GM23338 (cell line): ENCODE measurements around the gene CAMSAP1. TPM values are rescaled to one million over a fixed set of nuclear protein-coding genes. Genes with fewer than 3 reads are reported as not detected.

Experiments
- ATAC-seq: fragments of 200-7000 bp; cut with Tn5 transposase; 3 replicates; pipeline ENCODE4 v1.9.1; 2020
- DNase-seq: peaks from one replicate; pipeline ENCODE4 v3.0.0-alpha.2; 2015; ENCODE audit warnings: low spot score
- H2AFZ ChIP-seq: fragments of 200-600 bp; sonication (generic); 2 replicates; pipeline ENCODE4 v1.8.0; 2016; ENCODE audit warnings: antibody characterized with exemption, mild to moderate bottlenecking, moderate library complexity
- H3F3A ChIP-seq: fragments of 200-600 bp; sonication (generic); replicated peaks from 2 replicates; pipeline ENCODE4 v1.8.0; 2017; ENCODE audit warnings: antibody characterized with exemption, mixed run types, low read depth
- H3K27ac ChIP-seq: fragments of 200-600 bp; sonication (generic); 2 replicates; pipeline ENCODE4 v1.6.1; 2016; ENCODE audit warnings: low read depth
- H3K27me3 ChIP-seq: fragments of 200-600 bp; sonication (generic); 2 replicates; pipeline ENCODE4 v1.8.0; 2016; ENCODE audit warnings: mild to moderate bottlenecking, mixed run types, moderate library complexity; ENCODE audit not compliant: insufficient read depth
- H3K36me3 ChIP-seq: fragments of 200-600 bp; sonication (generic); 2 replicates; pipeline ENCODE4 v1.8.0; 2016; ENCODE audit warnings: mild to moderate bottlenecking; ENCODE audit not compliant: insufficient read depth
- H3K4me1 ChIP-seq: fragments of 200-600 bp; sonication (generic); 2 replicates; pipeline ENCODE4 v1.8.0; 2016; ENCODE audit warnings: mild to moderate bottlenecking, moderate library complexity; ENCODE audit not compliant: insufficient read depth
- H3K4me2 ChIP-seq: fragments of 200-600 bp; sonication (generic); 2 replicates; pipeline ENCODE4 v1.7.1; 2017; ENCODE audit warnings: mixed run types
- H3K4me3 ChIP-seq: fragments of 200-600 bp; sonication (generic); 2 replicates; pipeline ENCODE4 v1.6.1; 2016; ENCODE audit warnings: mixed run types
- H3K79me2 ChIP-seq: fragments of 200-600 bp; sonication (generic); replicated peaks from 2 replicates; pipeline ENCODE4 v1.8.0; 2017; ENCODE audit warnings: mild to moderate bottlenecking; ENCODE audit not compliant: insufficient read depth
- H3K9me2 ChIP-seq: fragments of 200-600 bp; sonication (generic); 2 replicates; pipeline ENCODE4 v1.8.0; 2017; ENCODE audit not compliant: insufficient read depth
- H4K20me1 ChIP-seq: fragments of 200-600 bp; sonication (generic); replicated peaks from 2 replicates; pipeline ENCODE4 v1.8.0; 2017; ENCODE audit warnings: mild to moderate bottlenecking; ENCODE audit not compliant: insufficient read depth
- H3K27ac Mint-ChIP-seq: 2 replicates; pipeline ENCODE4 v1.8.0; 2020; ENCODE audit warnings: inconsistent platforms, mild to moderate bottlenecking, moderate library complexity, mixed read lengths
- H3K27me3 Mint-ChIP-seq: 3 replicates; pipeline ENCODE4 v1.8.0; 2022; ENCODE audit warnings: low read depth, mild to moderate bottlenecking, moderate library complexity, mixed read lengths, inconsistent platforms; ENCODE audit not compliant: insufficient read depth, poor library complexity
- H3K36me3 Mint-ChIP-seq: 3 replicates; pipeline ENCODE4 v1.8.0; 2021; ENCODE audit warnings: low read depth, mild to moderate bottlenecking, inconsistent platforms, moderate library complexity, mixed read lengths
- H3K4me1 Mint-ChIP-seq: 3 replicates; pipeline ENCODE4 v1.8.0; 2020; ENCODE audit warnings: mild to moderate bottlenecking, inconsistent platforms, mixed read lengths
- H3K4me3 Mint-ChIP-seq: 3 replicates; pipeline ENCODE4 v1.8.0; 2021; ENCODE audit warnings: moderate library complexity, mild to moderate bottlenecking, inconsistent platforms, mixed read lengths
- H3K9me3 Mint-ChIP-seq: 3 replicates; pipeline ENCODE4 v1.8.0; 2020; ENCODE audit warnings: moderate library complexity, mild to moderate bottlenecking, inconsistent platforms, mixed read lengths
- CREB1 ChIP-seq: fragments of 250-450 bp; sonication (Bioruptor Pico); IDR thresholded peaks from 2 replicates; pipeline ENCODE4 v1.5.0; 2020; ENCODE audit warnings: low read depth, mild to moderate bottlenecking, moderate library complexity
- EZH2 ChIP-seq: fragments of 200-600 bp; sonication (generic); IDR thresholded peaks from one replicate; pipeline ENCODE4 v1.8.0; 2017; ENCODE audit warnings: antibody characterized with exemption, mild to moderate bottlenecking, low read depth; ENCODE audit not compliant: unreplicated experiment
- EZH2phosphoT487 ChIP-seq: fragments of 200-600 bp; sonication (generic); IDR thresholded peaks from one replicate; pipeline ENCODE4 v1.8.1; 2018; ENCODE audit warnings: antibody characterized with exemption; ENCODE audit not compliant: unreplicated experiment
- JUNB ChIP-seq: IDR thresholded peaks from one replicate; pipeline ENCODE4 v1.6.1; 2016; ENCODE audit warnings: antibody characterized with exemption; ENCODE audit not compliant: unreplicated experiment
- NANOG ChIP-seq: IDR thresholded peaks from 2 replicates; pipeline ENCODE4 v1.6.1; 2016; ENCODE audit warnings: antibody characterized with exemption, borderline replicate concordance
- POLR2AphosphoS5 ChIP-seq: IDR thresholded peaks from 2 replicates; pipeline ENCODE4 v1.6.1; 2016; ENCODE audit warnings: antibody characterized with exemption, low read depth
- STAT1 ChIP-seq: IDR thresholded peaks from one replicate; pipeline ENCODE4 v1.6.1; 2016; ENCODE audit warnings: antibody characterized with exemption; ENCODE audit not compliant: unreplicated experiment
- ZNF114 ChIP-seq: fragments of 250-450 bp; sonication (Bioruptor Pico); IDR thresholded peaks from 2 replicates; pipeline ENCODE4 v1.5.0; 2020; ENCODE audit warnings: mild to moderate bottlenecking, moderate library complexity
- ZNF331 ChIP-seq: fragments of 250-450 bp; sonication (Bioruptor Pico); IDR thresholded peaks from 2 replicates; pipeline ENCODE4 v1.5.0; 2020; ENCODE audit warnings: low read depth, mild to moderate bottlenecking, moderate library complexity
- polyA plus RNA-seq: library from polyadenylated mRNA; unstranded; fragments of >200 nt; fragmentation: Nextera tagmentation; extraction: Ambion mirVana; gene quantifications from 2 replicates; pipeline ENCODE4 v1.2.1, GENCODE V29; 2016
- total RNA-seq: library from RNA; depleted of rRNA; stranded (reverse); fragments of >200 nt; shearing (Covaris generic); gene quantifications from 2 replicates; pipeline ENCODE4 v1.2.3, GENCODE V29; 2014
- TF ChIP-seq, protein P1 (sequence below): IDR thresholded peaks from one replicate; pipeline ENCODE4 v1.6.1; 2018; ENCODE audit warnings: antibody characterized with exemption; ENCODE audit not compliant: unreplicated experiment

CAMSAP1 gene
- total and polyA plus RNA-seq, 2 experiments from 2014 or later = 6.9 to 75.4 TPM

DNA sequence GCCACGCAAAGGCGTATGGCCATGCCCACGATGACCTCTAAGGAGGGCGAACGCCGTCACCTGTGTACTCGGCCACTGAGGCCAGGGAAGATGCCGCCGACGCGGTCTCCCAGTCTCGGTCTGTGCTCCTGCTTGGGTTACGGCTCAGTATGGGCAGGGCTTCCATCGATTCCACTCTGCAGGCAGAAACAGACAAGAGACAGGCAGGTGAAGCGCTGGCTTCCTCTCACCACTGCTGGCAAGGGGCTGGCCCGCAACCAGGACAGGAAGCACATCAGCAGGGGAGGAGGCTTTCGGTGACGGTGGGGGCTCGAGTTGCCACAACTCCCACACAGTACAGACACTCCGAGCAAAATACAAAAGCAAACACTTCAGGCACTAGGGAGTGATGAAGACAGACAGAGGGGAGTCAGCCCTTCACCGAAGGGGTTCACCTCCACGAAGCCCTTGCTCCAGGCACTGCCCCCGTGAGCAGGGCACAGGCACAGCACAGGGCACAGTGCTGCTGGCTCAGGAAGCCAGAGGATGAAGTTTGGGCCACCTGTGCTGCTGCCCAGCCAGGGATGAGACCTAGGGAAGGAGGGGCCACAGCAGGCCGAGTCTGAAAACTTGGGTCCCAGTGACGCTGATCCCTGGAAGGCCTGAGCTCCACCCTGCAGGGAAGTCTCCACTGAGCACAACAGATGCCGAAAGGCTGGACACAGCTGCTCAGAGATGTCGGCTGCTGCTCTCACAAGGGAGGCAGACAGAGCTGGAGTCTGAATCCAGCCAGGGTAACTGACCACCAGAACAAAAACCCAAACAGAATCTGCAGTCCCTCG lies 91.3 kb downstream of the CAMSAP1 start:
- no peak for DNase-seq
- Mint-ChIP-seq H3K27ac (peak overlapping the region; percentile 92), H3K27me3 (peaks cover 8% of the 10 kb centered on the region)

DNA sequence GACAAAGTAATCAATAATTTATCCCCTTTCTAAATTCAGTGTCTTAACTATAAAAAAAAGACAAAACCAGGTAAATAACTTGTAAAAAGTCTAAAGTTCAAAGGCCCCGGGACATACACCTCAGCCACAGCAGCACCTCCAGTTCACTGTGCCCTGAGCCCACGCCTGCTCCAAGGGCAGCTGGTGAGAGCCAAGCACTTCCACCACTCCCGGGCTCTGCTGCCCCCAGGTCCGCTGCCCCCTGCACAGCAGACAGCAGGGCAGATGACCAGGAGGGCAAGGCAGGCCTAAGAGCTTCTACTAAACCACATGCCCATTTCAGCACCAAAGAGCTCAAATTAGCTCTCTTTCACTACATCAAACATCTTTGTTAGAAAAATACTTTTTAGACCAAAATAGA lies 91.9 kb downstream of the CAMSAP1 start:
- Histone ChIP-seq H3K79me2 (no peaks in the 10 kb centered on the region), H3K27me3 (no peaks in the 10 kb centered on the region), H3K4me1 (no peaks in the 10 kb centered on the region), H3K4me3 (no peak overlapping the region), H3F3A (no peaks in the 10 kb centered on the region), H3K4me2 (no peak overlapping the region), H3K27ac (no peak overlapping the region), H3K36me3 (peaks cover 10% of the 10 kb centered on the region; the same call in 1 of the 2 replicates), H3K9me2 (no peaks in the 10 kb centered on the region), H4K20me1 (peaks cover 8% of the 10 kb centered on the region), H2AFZ (no peak overlapping the region)
- no peak for TF ChIP-seq ZNF114 (CRISPR knock-in tag)
- no peak for TF ChIP-seq ZNF331
- TF ChIP-seq EZH2phosphoT487 = no peak
- no peak for TF ChIP-seq STAT1
- no peak for TF ChIP-seq POLR2AphosphoS5
- no peak for TF ChIP-seq JUNB
- TF ChIP-seq EZH2 = no peak
- TF ChIP-seq NANOG = no peak
- TF ChIP-seq, protein P1, sequence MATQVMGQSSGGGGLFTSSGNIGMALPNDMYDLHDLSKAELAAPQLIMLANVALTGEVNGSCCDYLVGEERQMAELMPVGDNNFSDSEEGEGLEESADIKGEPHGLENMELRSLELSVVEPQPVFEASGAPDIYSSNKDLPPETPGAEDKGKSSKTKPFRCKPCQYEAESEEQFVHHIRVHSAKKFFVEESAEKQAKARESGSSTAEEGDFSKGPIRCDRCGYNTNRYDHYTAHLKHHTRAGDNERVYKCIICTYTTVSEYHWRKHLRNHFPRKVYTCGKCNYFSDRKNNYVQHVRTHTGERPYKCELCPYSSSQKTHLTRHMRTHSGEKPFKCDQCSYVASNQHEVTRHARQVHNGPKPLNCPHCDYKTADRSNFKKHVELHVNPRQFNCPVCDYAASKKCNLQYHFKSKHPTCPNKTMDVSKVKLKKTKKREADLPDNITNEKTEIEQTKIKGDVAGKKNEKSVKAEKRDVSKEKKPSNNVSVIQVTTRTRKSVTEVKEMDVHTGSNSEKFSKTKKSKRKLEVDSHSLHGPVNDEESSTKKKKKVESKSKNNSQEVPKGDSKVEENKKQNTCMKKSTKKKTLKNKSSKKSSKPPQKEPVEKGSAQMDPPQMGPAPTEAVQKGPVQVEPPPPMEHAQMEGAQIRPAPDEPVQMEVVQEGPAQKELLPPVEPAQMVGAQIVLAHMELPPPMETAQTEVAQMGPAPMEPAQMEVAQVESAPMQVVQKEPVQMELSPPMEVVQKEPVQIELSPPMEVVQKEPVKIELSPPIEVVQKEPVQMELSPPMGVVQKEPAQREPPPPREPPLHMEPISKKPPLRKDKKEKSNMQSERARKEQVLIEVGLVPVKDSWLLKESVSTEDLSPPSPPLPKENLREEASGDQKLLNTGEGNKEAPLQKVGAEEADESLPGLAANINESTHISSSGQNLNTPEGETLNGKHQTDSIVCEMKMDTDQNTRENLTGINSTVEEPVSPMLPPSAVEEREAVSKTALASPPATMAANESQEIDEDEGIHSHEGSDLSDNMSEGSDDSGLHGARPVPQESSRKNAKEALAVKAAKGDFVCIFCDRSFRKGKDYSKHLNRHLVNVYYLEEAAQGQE = no peak
- no peak for TF ChIP-seq CREB1
- DNase-seq = no peak
- Mint-ChIP-seq H3K27ac (peak overlapping the region; percentile 63; the same call in 1 of the 2 replicates), H3K27me3 (peaks cover 9% of the 10 kb centered on the region), H3K4me1 (peaks cover 3% of the 10 kb centered on the region; the same call in 1 of the 3 replicates), H3K9me3 (no peaks in the 10 kb centered on the region), H3K4me3 (no peak overlapping the region), H3K36me3 (peaks cover 90% of the 10 kb centered on the region)
- no peak for ATAC-seq

More for the DNA sequence above, 91.3 kb downstream of the CAMSAP1 start:
- no peaks in the 10 kb centered on the region for H3K9me2 ChIP-seq
- H3K79me2 ChIP-seq = no peaks in the 10 kb centered on the region
- no peaks in the 10 kb centered on the region for H3F3A ChIP-seq
- H3K4me3 Mint-ChIP-seq = no peak overlapping the region
- TF ChIP-seq STAT1 = no peak
- TF ChIP-seq POLR2AphosphoS5 = no peak
- peaks cover 8% of the 10 kb centered on the region for H4K20me1 ChIP-seq
- no peak overlapping the region for H3K27ac ChIP-seq
- H3K36me3 ChIP-seq = peaks cover 10% of the 10 kb centered on the region; the same call in 1 of the 2 replicates
- H3K4me1 ChIP-seq = no peaks in the 10 kb centered on the region
- no peak for ATAC-seq
- no peaks in the 10 kb centered on the region for H3K27me3 ChIP-seq
- H3K9me3 Mint-ChIP-seq = no peaks in the 10 kb centered on the region
- no peak overlapping the region for H3K4me2 ChIP-seq
- no peak overlapping the region for H3K4me3 ChIP-seq
- H3K36me3 Mint-ChIP-seq = peaks cover 90% of the 10 kb centered on the region
- H2AFZ ChIP-seq = no peak overlapping the region
- H3K4me1 Mint-ChIP-seq = peaks cover 3% of the 10 kb centered on the region; the same call in 1 of the 3 replicates
